WI38 (cell line): ENCODE results near the gene ROBO3.

Source experiments
- H3K4me3 ChIP-seq: 2 replicates; pipeline ENCODE4 v1.5.1; 2011; ENCODE audit warnings: low read depth, mild to moderate bottlenecking, control low read depth, low read length
- TF ChIP-seq, protein P1 (sequence below): IDR thresholded peaks from 2 replicates; pipeline ENCODE4 v1.5.1; 2012; ENCODE audit warnings: low read depth, mild to moderate bottlenecking, control low read depth, low read length

The ROBO3 gene

DNA sequence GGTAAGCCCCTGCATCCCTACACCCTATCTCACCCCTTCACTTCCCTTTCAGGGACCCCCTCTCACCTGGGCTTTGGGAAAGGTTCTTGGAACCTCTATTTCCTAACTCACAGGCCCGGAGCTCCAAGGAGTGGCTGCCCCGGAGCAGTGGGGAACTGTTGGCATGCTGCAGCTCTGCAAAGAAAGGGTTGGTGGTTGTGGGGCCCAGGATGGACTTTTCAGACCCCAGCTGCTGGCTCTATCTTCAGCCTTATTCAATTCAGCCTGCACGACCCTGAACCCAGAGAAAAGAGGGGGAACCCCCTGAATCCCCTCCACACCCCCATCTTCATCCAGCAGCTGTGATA, 22.4 kb downstream of the ROBO3 start:
- H3K4me3 ChIP-seq, result no peak overlapping the region
- TF ChIP-seq, protein P1, sequence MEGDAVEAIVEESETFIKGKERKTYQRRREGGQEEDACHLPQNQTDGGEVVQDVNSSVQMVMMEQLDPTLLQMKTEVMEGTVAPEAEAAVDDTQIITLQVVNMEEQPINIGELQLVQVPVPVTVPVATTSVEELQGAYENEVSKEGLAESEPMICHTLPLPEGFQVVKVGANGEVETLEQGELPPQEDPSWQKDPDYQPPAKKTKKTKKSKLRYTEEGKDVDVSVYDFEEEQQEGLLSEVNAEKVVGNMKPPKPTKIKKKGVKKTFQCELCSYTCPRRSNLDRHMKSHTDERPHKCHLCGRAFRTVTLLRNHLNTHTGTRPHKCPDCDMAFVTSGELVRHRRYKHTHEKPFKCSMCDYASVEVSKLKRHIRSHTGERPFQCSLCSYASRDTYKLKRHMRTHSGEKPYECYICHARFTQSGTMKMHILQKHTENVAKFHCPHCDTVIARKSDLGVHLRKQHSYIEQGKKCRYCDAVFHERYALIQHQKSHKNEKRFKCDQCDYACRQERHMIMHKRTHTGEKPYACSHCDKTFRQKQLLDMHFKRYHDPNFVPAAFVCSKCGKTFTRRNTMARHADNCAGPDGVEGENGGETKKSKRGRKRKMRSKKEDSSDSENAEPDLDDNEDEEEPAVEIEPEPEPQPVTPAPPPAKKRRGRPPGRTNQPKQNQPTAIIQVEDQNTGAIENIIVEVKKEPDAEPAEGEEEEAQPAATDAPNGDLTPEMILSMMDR, result no peak

- H3K4me3 ChIP-seq, result no peak overlapping the region
- TF ChIP-seq, protein P1, result no peak
These were observed 24.2 kb downstream of the ROBO3 start for GRCh38 chr11:124889191-124890091.

DNA sequence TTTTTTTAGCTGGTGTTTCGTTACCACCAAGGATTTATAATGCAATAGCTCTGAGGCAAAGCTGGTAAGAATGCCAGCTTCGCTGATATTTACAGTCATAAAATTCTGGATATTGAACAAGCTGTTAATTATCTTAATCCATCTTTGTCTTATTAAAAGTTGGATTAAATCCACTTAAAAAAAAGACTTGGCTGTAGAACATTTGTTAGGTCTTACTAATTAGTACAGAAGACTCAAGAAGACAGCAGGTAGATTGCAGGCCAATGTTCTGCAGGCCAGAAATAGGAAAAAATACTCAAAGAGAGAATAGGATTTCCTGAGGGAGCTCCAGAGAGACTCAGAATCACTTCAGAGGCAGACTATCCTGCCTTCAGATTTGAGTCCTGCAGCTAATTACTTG, 24.9 kb downstream of the ROBO3 start:
- TF ChIP-seq, protein P1, result no peak

GRCh38 chr11:124890683-124891372, 25.6 kb downstream of the ROBO3 start:
- no peak overlapping the region for H3K4me3 ChIP-seq
- TF ChIP-seq, protein P1, result no peak

More for the DNA sequence above, 24.9 kb downstream of the ROBO3 start:
- H3K4me3 ChIP-seq, result no peak overlapping the region

GRCh38 chr11:124891373-124891861, 26.2 kb downstream of the ROBO3 start:
- TF ChIP-seq, protein P1, result no peak
- H3K4me3 ChIP-seq, result no peak overlapping the region

DNA sequence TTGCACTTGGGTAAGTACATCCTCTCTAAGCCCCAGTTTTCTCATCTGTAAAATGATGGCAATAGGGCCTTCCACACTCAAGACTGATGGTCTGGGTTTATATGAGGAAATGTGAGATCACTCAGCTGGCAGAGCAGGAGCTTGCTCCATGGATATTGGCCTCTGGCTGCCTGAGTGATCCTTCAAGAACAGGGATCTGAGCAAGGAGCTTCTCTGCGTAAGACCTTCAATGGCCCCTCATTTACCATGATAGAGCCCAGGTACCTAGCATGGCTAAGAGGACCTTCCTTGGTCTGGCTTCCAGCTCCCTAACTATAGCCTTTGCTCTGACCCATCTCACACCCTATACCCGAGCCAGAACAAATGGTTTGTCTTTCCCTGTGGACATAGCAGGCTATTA, 26.9 kb downstream of the ROBO3 start:
- no peak overlapping the region for H3K4me3 ChIP-seq
- TF ChIP-seq, protein P1, result no peak
